ENCODE data around the gene RET. TPM values are rescaled to one million over a fixed set of nuclear protein-coding genes. Genes with fewer than 3 reads are reported as not detected.

The RET gene
- total and polyA plus RNA-seq, 2 of the 8 experiments (the other 6 are each of a cell fraction or from before 2014, with no cell fraction given), result 6.7 to 8.4 TPM

DNA sequence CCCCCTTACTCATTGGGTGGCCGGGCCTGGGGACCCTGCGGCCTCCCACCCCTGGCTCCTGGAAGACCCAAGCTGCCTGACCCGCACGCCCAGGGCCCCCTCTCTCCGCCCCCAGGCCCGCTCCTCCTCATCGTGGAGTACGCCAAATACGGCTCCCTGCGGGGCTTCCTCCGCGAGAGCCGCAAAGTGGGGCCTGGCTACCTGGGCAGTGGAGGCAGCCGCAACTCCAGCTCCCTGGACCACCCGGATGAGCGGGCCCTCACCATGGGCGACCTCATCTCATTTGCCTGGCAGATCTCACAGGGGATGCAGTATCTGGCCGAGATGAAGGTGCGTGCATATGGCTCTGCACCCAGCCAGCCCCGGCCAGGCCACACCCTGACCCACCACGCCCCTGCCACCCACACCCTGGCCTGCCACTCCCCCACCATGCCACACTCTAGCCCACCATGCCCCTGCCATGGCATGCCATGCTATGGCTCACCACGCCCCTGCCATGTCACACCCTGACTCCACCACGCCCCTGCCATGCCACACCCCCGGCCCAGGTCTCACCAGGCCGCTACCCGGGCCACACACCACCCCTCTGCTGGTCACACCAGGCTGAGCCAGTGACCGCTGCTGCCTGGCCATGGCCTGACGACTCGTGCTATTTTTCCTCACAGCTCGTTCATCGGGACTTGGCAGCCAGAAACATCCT lies 42.7 kb downstream of the RET start:
- CTCF ChIA-PET (ENCODE audit: partially characterized antibody), result interaction anchor here (0.6 to 1.2 kb wide), 3 partner anchors 14 to 162 kb away, joined by 3 to 4 read pairs (median 4); no protein-coding TSS in a partner anchor
- Histone ChIP-seq H3K36me3 (ENCODE audit: control insufficient read depth in 2 of 4, insufficient read depth in 4 of 4, low read length in 3 of 4) (no peaks in the 10 kb centered on the region), H4K91ac (replicated peaks; ENCODE audit: insufficient read length, low read length) (no peak overlapping the region), H2AK5ac (ENCODE audit: low read depth, low read length) (no peak overlapping the region), H3K23me2 (ENCODE audit: low read depth, low read length) (no peaks in the 10 kb centered on the region), H3K4me2 (ENCODE audit: insufficient read depth in 1 of 2, low read depth in 2 of 2, low read length in 2 of 2) (no peak overlapping the region), H3K9ac (replicated peaks in 1 of 4; ENCODE audit: extremely low read depth in 1 of 4, low read depth in 3 of 4, low read length in 3 of 4) (no peak overlapping the region), H3K79me1 (ENCODE audit: low read depth, low read length) (no peaks in the 10 kb centered on the region), H2AFZ (ENCODE audit: low read length) (no peak overlapping the region), H2BK15ac (ENCODE audit: low read length) (no peak overlapping the region), H3K9me3 (ENCODE audit: insufficient read depth in 2 of 2, low read depth in 1 of 2, low read length in 1 of 2) (no peaks in the 10 kb centered on the region), H3K27ac (ENCODE audit: low read depth, low read length) (no peak overlapping the region; the same call in 1 of the 2 replicates), H3K4ac (replicated peaks; ENCODE audit: insufficient read length, low read depth, low read length) (no peak overlapping the region), H2BK20ac (ENCODE audit: low read length) (no peak overlapping the region), H4K5ac (ENCODE audit: insufficient read length, low read depth, low read length) (no peak overlapping the region), H3K14ac (ENCODE audit: insufficient read length) (no peak overlapping the region), H3K18ac (ENCODE audit: extremely low read depth, low read length) (no peak overlapping the region), H3K79me2 (ENCODE audit: control insufficient read depth in 1 of 2, insufficient read depth in 2 of 2, low read length in 2 of 2) (no peaks in the 10 kb centered on the region), H2BK12ac (ENCODE audit: low read depth, low read length) (no peak overlapping the region), H2BK5ac (ENCODE audit: low read depth, low read length) (no peak overlapping the region), H2BK120ac (replicated peaks; ENCODE audit: low read depth, low read length) (no peak overlapping the region), H4K20me1 (replicated peaks in 1 of 2; ENCODE audit: control insufficient read depth in 1 of 2, insufficient read depth in 2 of 2, low read length in 2 of 2) (peaks cover 0 to 3% of the 10 kb centered on the region in 2 experiments), H3K27me3 (replicated peaks in 1 of 4; ENCODE audit: control insufficient read depth in 3 of 4, extremely low read depth in 1 of 4, insufficient read depth in 3 of 4, low read length in 3 of 4) (no peaks in the 10 kb centered on the region), H3K56ac (replicated peaks; ENCODE audit: insufficient read length, low read depth, low read length) (no peak overlapping the region), H3K4me1 (replicated peaks in 1 of 4; ENCODE audit: control insufficient read depth in 3 of 4, insufficient read depth in 4 of 4, low read length in 3 of 4) (no peaks in the 10 kb centered on the region), H4K8ac (ENCODE audit: extremely low read depth, insufficient read depth, low read length) (no peak overlapping the region), H3K23ac (ENCODE audit: insufficient read length) (no peak overlapping the region), H3K4me3 (ENCODE audit: extremely low read depth in 1 of 4, insufficient read depth in 2 of 4, low read depth in 3 of 4, low read length in 4 of 4) (no peak overlapping the region)
- POLR2A ChIA-PET (ENCODE audit: partially characterized antibody), result interaction anchor here (0.6 kb wide), 1 partner anchor 288 kb away, joined by 3 read pairs; no protein-coding TSS in a partner anchor
- FAIRE-seq (no peak), DNase-seq (ENCODE audit: low read depth in 1 of 2, low spot score in 2 of 2) (no peak)
- WGBS, 2 experiments (ENCODE audit: extremely low coverage in 1 of 2, insufficient coverage in 1 of 2, insufficient read length in 1 of 2, insufficient replicate concordance in 2 of 2, low coverage in 1 of 2, low lambda C conversion rate in 2 of 2, missing lambda C conversion rate in 1 of 2), result 80% methylated on average over 23 of the region's 31 CpGs; no CpG with 5 or more reads in 1 of the 2 experiments
- TF ChIP-seq BCL11A (IDR thresholded peaks at IDR 0.05; ENCODE audit: low read depth in 2 of 2, low read length in 2 of 2) (no peak), POLR2A (IDR thresholded peaks at IDR 0.05; ENCODE audit: control extremely low read depth in 1 of 2, low read depth in 2 of 2, low read length in 2 of 2) (no peak), POU5F1 (IDR thresholded peaks at IDR 0.05; ENCODE audit: low read depth, low read length) (no peak), MAFK (IDR thresholded peaks at IDR 0.05; ENCODE audit: low read depth, low read length) (no peak), CHD1 (IDR thresholded peaks at IDR 0.05; ENCODE audit: low read depth, low read length) (no peak), TBP (IDR thresholded peaks at IDR 0.05; ENCODE audit: low read depth, low read length) (no peak), TAF1 (IDR thresholded peaks at IDR 0.05; ENCODE audit: low read depth, low read length) (no peak), SP1 (IDR thresholded peaks at IDR 0.05; ENCODE audit: low read depth, low read length) (no peak), TCF12 (IDR thresholded peaks at IDR 0.05; ENCODE audit: low read depth, low read length) (no peak), RFX5 (IDR thresholded peaks at IDR 0.05; ENCODE audit: borderline replicate concordance, low read depth, low read length) (no peak), KDM5A (IDR thresholded peaks at IDR 0.05; ENCODE audit: low read length) (no peak), HDAC6 (IDR thresholded peaks at IDR 0.05; ENCODE audit: low read depth, low read length) (no peak)
- TF ChIP-seq, protein P1, sequence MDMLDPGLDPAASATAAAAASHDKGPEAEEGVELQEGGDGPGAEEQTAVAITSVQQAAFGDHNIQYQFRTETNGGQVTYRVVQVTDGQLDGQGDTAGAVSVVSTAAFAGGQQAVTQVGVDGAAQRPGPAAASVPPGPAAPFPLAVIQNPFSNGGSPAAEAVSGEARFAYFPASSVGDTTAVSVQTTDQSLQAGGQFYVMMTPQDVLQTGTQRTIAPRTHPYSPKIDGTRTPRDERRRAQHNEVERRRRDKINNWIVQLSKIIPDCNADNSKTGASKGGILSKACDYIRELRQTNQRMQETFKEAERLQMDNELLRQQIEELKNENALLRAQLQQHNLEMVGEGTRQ (IDR thresholded peaks at IDR 0.05; ENCODE audit: low read length), result no peak

Data from H1 (cell line).